Brain microvascular endothelial cell (primary cell): ENCODE results near the gene PFDN4.

Experiments
- DNase-seq: peaks from one replicate; pipeline ENCODE4 v3.0.0-alpha.2; 2020
- H3K27ac ChIP-seq: fragments of 250-450 bp; sonication (Bioruptor Pico); 2 replicates; pipeline ENCODE4 v1.5.1; 2020; ENCODE audit warnings: mild to moderate bottlenecking, moderate library complexity
- H3K27me3 ChIP-seq: fragments of 250-450 bp; sonication (Bioruptor Pico); replicated peaks from 2 replicates; pipeline ENCODE4 v1.5.1; 2020; ENCODE audit warnings: mild to moderate bottlenecking
- H3K36me3 ChIP-seq: fragments of 250-450 bp; sonication (Bioruptor Pico); replicated peaks from 2 replicates; pipeline ENCODE4 v1.5.1; 2020; ENCODE audit warnings: mild to moderate bottlenecking
- H3K4me3 ChIP-seq: 2 replicates; pipeline ENCODE4 v1.5.1; 2011; ENCODE audit warnings: low read depth, mild to moderate bottlenecking, control low read depth, low read length, moderate library complexity
- in situ Hi-C: cut with HindIII; loops from 2 replicates; pipeline ENCODE4 v1.10.0; 2017; ENCODE audit warnings: low sequenced_read_pairs, low pct_ligation_motif_present
- TF ChIP-seq, protein P1 (sequence below): IDR thresholded peaks from 2 replicates; pipeline ENCODE4 v1.5.1; 2011; ENCODE audit warnings: low read depth, mild to moderate bottlenecking, moderate library complexity, low read length, control low read depth, inconsistent platforms; ENCODE audit errors: missing control alignments

Gene PFDN4

DNA sequence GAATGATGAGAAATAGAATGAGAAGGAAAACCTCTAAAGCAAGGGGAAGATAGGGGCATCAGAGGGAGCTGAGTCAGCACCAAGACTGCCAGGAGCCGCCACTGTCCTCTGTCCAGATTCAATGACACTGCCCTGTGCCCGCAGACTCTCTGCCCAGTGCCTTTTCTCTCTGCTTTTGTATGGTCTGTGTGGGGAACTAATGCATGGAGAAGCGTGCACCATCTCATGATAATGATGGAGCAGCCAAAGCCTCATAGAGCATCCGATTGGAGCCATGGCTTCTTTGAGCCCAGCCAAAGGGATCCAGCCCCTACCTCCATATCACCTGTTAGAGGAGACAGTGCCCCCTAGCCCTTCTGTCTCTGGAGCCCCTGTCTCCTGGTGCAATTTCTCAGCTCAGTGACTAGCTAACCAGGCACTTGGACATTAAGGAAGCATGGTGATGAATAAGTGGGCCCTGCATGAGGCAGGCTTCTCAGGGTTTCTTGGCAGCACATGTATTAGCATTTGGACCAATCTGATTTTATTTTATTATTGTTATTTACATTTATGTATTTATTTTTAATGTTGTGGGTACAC lies 6.5 kb upstream of the PFDN4 start:
- no peak for DNase-seq
- in situ Hi-C loops, result no loop called here
- TF ChIP-seq, protein P1, sequence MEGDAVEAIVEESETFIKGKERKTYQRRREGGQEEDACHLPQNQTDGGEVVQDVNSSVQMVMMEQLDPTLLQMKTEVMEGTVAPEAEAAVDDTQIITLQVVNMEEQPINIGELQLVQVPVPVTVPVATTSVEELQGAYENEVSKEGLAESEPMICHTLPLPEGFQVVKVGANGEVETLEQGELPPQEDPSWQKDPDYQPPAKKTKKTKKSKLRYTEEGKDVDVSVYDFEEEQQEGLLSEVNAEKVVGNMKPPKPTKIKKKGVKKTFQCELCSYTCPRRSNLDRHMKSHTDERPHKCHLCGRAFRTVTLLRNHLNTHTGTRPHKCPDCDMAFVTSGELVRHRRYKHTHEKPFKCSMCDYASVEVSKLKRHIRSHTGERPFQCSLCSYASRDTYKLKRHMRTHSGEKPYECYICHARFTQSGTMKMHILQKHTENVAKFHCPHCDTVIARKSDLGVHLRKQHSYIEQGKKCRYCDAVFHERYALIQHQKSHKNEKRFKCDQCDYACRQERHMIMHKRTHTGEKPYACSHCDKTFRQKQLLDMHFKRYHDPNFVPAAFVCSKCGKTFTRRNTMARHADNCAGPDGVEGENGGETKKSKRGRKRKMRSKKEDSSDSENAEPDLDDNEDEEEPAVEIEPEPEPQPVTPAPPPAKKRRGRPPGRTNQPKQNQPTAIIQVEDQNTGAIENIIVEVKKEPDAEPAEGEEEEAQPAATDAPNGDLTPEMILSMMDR, result no peak
- H3K36me3 ChIP-seq, result no peaks in the 10 kb centered on the region
- H3K27me3 ChIP-seq, result no peaks in the 10 kb centered on the region
- H3K27ac ChIP-seq, result no peak overlapping the region
- H3K4me3 ChIP-seq, result no peak overlapping the region

- TF ChIP-seq, protein P1, result no peak
Observed at GRCh38 chr20:54203281-54203680, 4.6 kb upstream of the PFDN4 start.

GRCh38 chr20:54204063-54204462 lies 3.8 kb upstream of the PFDN4 start:
- Histone ChIP-seq H3K36me3 (no peaks in the 10 kb centered on the region), H3K4me3 (no peak overlapping the region), H3K27ac (no peak overlapping the region), H3K27me3 (no peaks in the 10 kb centered on the region)
- no peak for DNase-seq
- TF ChIP-seq, protein P1, result no peak
- in situ Hi-C loops, result no loop called here

More at GRCh38 chr20:54203281-54203680, 4.6 kb upstream of the PFDN4 start:
- in situ Hi-C loops, result no loop called here
- H3K4me3 ChIP-seq, result no peak overlapping the region
- H3K36me3 ChIP-seq, result no peaks in the 10 kb centered on the region
- H3K27ac ChIP-seq, result no peak overlapping the region
- DNase-seq, result no peak
- no peaks in the 10 kb centered on the region for H3K27me3 ChIP-seq

- TF ChIP-seq, protein P1, result no peak
- no peak for DNase-seq
- in situ Hi-C loops, result no loop called here
- H3K27me3 ChIP-seq, result no peaks in the 10 kb centered on the region
- no peak overlapping the region for H3K4me3 ChIP-seq
- no peaks in the 10 kb centered on the region for H3K36me3 ChIP-seq
- no peak overlapping the region for H3K27ac ChIP-seq
Observed at GRCh38 chr20:54204481-54204880, 3.4 kb upstream of the PFDN4 start.

GRCh38 chr20:54205450-54205849 lies 2.4 kb upstream of the PFDN4 start:
- in situ Hi-C loops, result no loop called here
- Histone ChIP-seq H3K27ac (no peak overlapping the region), H3K27me3 (no peaks in the 10 kb centered on the region), H3K36me3 (no peaks in the 10 kb centered on the region), H3K4me3 (no peak overlapping the region)
- TF ChIP-seq, protein P1, result no peak
- DNase-seq, result no peak

GRCh38 chr20:54207053-54207742 lies 689 bp upstream of the PFDN4 start:
- peak overlapping the region; percentile 95 for H3K4me3 ChIP-seq

More at GRCh38 chr20:54207053-54207742, 689 bp upstream of the PFDN4 start:
- TF ChIP-seq, protein P1, result no peak
- Histone ChIP-seq H3K27me3 (no peaks in the 10 kb centered on the region), H3K36me3 (no peaks in the 10 kb centered on the region), H3K27ac (no peak overlapping the region)
- in situ Hi-C loops, result no loop called here
- no peak for DNase-seq
